Neural cell (in vitro differentiated cells): Measurements from ENCODE around the gene BTBD9.

ENCODE experiments used
- EP300 ChIP-seq: fragments of 450-650 bp; conservative IDR thresholded peaks from 2 replicates; pipeline ENCODE4 v1.6.1; 2014; ENCODE audit warnings: antibody characterized with exemption, mild to moderate bottlenecking, moderate library complexity; ENCODE audit not compliant: poor library complexity, severe bottlenecking
- TF ChIP-seq, protein P1 (sequence below): fragments of 450-650 bp; IDR thresholded peaks from 2 replicates; pipeline ENCODE4 v1.5.1; 2014; ENCODE audit warnings: antibody characterized with exemption, mild to moderate bottlenecking, moderate library complexity; ENCODE audit not compliant: poor library complexity, severe bottlenecking

GRCh38 chr6:38215225-38215624 lies 424.5 kb downstream of the BTBD9 start:
- TF ChIP-seq, protein P1, sequence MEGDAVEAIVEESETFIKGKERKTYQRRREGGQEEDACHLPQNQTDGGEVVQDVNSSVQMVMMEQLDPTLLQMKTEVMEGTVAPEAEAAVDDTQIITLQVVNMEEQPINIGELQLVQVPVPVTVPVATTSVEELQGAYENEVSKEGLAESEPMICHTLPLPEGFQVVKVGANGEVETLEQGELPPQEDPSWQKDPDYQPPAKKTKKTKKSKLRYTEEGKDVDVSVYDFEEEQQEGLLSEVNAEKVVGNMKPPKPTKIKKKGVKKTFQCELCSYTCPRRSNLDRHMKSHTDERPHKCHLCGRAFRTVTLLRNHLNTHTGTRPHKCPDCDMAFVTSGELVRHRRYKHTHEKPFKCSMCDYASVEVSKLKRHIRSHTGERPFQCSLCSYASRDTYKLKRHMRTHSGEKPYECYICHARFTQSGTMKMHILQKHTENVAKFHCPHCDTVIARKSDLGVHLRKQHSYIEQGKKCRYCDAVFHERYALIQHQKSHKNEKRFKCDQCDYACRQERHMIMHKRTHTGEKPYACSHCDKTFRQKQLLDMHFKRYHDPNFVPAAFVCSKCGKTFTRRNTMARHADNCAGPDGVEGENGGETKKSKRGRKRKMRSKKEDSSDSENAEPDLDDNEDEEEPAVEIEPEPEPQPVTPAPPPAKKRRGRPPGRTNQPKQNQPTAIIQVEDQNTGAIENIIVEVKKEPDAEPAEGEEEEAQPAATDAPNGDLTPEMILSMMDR: no peak
- TF ChIP-seq EP300: no peak
